ENCODE results near the gene TYRO3. TPM values are rescaled to one million over a fixed set of nuclear protein-coding genes. Genes with fewer than 3 reads are reported as not detected.

TYRO3 gene
- total RNA-seq, 4 donors from 2014 or later, result 2.8 to 16.2 (median 6.8) TPM

DNA sequence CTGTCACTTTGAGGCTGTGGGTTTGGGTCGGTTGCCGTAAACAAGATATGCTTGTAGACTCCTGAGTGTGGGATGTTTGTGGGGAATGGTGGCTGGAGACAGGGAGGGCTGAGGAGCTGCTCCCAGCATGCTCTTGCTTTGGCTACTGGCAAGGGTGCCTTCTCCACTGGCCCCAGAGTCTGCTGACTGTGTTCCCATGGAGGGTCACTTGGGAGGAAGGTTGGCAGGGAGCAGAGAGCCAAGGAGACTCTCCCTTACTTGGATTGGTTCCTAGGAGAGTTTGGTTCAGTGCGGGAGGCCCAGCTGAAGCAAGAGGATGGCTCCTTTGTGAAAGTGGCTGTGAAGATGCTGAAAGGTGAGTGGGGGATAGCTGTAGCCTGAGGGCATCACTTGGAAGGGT, 11.8 kb downstream of the TYRO3 start:
- Histone ChIP-seq H3K36me3 (no peaks in the 10 kb centered on the region), H3K4me1 (no peaks in the 10 kb centered on the region), H3K27me3 (no peaks in the 10 kb centered on the region), H3K9me3 (no peaks in the 10 kb centered on the region), H3K4me3 (no peak overlapping the region), H3K27ac (no peak overlapping the region)
- no peak for DNase-seq
- TF ChIP-seq CTCF (IDR thresholded peaks at IDR 0.05), result no peak
- no peak for TF ChIP-seq POLR2A (IDR thresholded peaks at IDR 0.05)

DNA sequence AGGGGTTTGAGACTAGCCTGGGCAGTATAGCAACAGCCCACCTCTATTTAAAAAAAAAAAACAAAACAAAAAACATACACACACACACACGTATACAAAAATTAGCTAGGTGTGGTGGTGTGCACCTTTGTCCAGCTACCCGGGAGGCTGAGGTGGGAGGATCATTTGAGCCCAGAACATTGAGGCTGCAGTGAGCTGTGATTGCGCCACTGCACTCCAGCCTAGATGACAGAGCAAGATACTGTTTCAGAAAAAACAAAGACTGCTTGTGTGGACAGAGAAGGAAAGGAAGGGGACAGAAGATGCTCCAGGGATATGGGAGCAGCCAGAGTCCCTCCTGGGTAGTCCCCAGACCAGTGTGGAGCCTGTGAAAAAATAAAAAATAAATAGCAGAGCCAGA, 12.9 kb downstream of the TYRO3 start:
- H3K4me1 ChIP-seq, result no peaks in the 10 kb centered on the region
- H3K27me3 ChIP-seq, result no peaks in the 10 kb centered on the region
- DNase-seq, result no peak
- H3K9me3 ChIP-seq, result no peaks in the 10 kb centered on the region
- TF ChIP-seq POLR2A (IDR thresholded peaks at IDR 0.05), result no peak
- no peak for TF ChIP-seq CTCF (IDR thresholded peaks at IDR 0.05)
- H3K36me3 ChIP-seq, result no peaks in the 10 kb centered on the region
- H3K27ac ChIP-seq, result no peak overlapping the region
- no peak overlapping the region for H3K4me3 ChIP-seq

- no peak overlapping the region for H3K27ac ChIP-seq
- H3K4me1 ChIP-seq, result no peaks in the 10 kb centered on the region
- TF ChIP-seq POLR2A (IDR thresholded peaks at IDR 0.05) (no peak), CTCF (IDR thresholded peaks at IDR 0.05) (no peak)
- H3K27me3 ChIP-seq, result no peaks in the 10 kb centered on the region
- no peak for DNase-seq
- H3K36me3 ChIP-seq, result no peaks in the 10 kb centered on the region
- H3K4me3 ChIP-seq, result no peak overlapping the region
- H3K9me3 ChIP-seq, result no peaks in the 10 kb centered on the region
Observed at GRCh38 chr15:41572866-41573265, 13.9 kb downstream of the TYRO3 start.

GRCh38 chr15:41573396-41573795, 14.4 kb downstream of the TYRO3 start:
- H3K4me1 ChIP-seq, result no peaks in the 10 kb centered on the region
- H3K36me3 ChIP-seq, result no peaks in the 10 kb centered on the region
- H3K4me3 ChIP-seq, result no peak overlapping the region
- H3K27ac ChIP-seq, result no peak overlapping the region
- TF ChIP-seq CTCF (IDR thresholded peaks at IDR 0.05), result no peak
- no peak for TF ChIP-seq POLR2A (IDR thresholded peaks at IDR 0.05)
- H3K9me3 ChIP-seq, result no peaks in the 10 kb centered on the region
- DNase-seq, result no peak
- H3K27me3 ChIP-seq, result no peaks in the 10 kb centered on the region

GRCh38 chr15:41574158-41574557, 15.1 kb downstream of the TYRO3 start:
- no peaks in the 10 kb centered on the region for H3K4me1 ChIP-seq
- H3K4me3 ChIP-seq, result no peak overlapping the region
- no peaks in the 10 kb centered on the region for H3K36me3 ChIP-seq
- TF ChIP-seq POLR2A (IDR thresholded peaks at IDR 0.05) (no peak), CTCF (IDR thresholded peaks at IDR 0.05) (no peak)
- no peaks in the 10 kb centered on the region for H3K9me3 ChIP-seq
- H3K27ac ChIP-seq, result no peak overlapping the region
- DNase-seq, result no peak
- no peaks in the 10 kb centered on the region for H3K27me3 ChIP-seq

- H3K36me3 ChIP-seq, result no peaks in the 10 kb centered on the region
- TF ChIP-seq POLR2A (IDR thresholded peaks at IDR 0.05), result no peak
- TF ChIP-seq CTCF (IDR thresholded peaks at IDR 0.05), result no peak
- H3K9me3 ChIP-seq, result no peaks in the 10 kb centered on the region
Observed at GRCh38 chr15:41575282-41575681, 16.3 kb downstream of the TYRO3 start.

More at GRCh38 chr15:41575282-41575681, 16.3 kb downstream of the TYRO3 start:
- Histone ChIP-seq H3K4me3 (no peak overlapping the region), H3K4me1 (no peaks in the 10 kb centered on the region), H3K27me3 (no peaks in the 10 kb centered on the region), H3K27ac (no peak overlapping the region)
- DNase-seq, result no peak
